MM.1S (cell line): ENCODE results near the gene IER3IP1.
A peak's percentile ranks its signal among the peaks of the same experiment; 100 is the strongest.
"Not testable (repeated sequence)": the region's sequence is repeated elsewhere in the genome, so short reads cannot be mapped to it uniquely, and the experiment has no call there.

Experiments
- DNase-seq: peaks from one replicate; pipeline ENCODE4 v3.0.0-alpha.2; 2015
- H2AFZ ChIP-seq: fragments of 300-600 bp; sonication (generic); 2 replicates; pipeline ENCODE4 v1.6.0; 2016; ENCODE audit warnings: antibody characterized with exemption, low read length
- H3F3A ChIP-seq: fragments of 300-600 bp; sonication (generic); 2 replicates; pipeline ENCODE4 v1.6.1; 2016; ENCODE audit warnings: mild to moderate bottlenecking, antibody characterized with exemption, low read length, moderate library complexity, mixed read lengths; ENCODE audit not compliant: insufficient read depth
- H3K27ac ChIP-seq: fragments of 300-600 bp; sonication (generic); 2 replicates; pipeline ENCODE4 v1.5.1; 2016; ENCODE audit warnings: mild to moderate bottlenecking, low read length
- H3K27me3 ChIP-seq: fragments of 300-600 bp; sonication (generic); replicated peaks from 2 replicates; pipeline ENCODE4 v1.6.0; 2016; ENCODE audit warnings: low read length; ENCODE audit not compliant: insufficient read depth
- H3K36me3 ChIP-seq: fragments of 300-600 bp; sonication (generic); replicated peaks from 2 replicates; pipeline ENCODE4 v1.6.1; 2016; ENCODE audit warnings: mild to moderate bottlenecking, low read length, mixed read lengths; ENCODE audit not compliant: insufficient read depth
- H3K4me1 ChIP-seq: fragments of 300-600 bp; sonication (generic); 2 replicates; pipeline ENCODE4 v1.6.1; 2016; ENCODE audit warnings: low read length, mixed read lengths
- H3K4me2 ChIP-seq: fragments of 300-600 bp; sonication (generic); 2 replicates; pipeline ENCODE4 v1.6.0; 2016; ENCODE audit warnings: low read depth, low read length
- H3K4me3 ChIP-seq: fragments of 300-600 bp; sonication (generic); 2 replicates; pipeline ENCODE4 v1.5.1; 2016; ENCODE audit warnings: low read length, mixed read lengths
- H3K79me2 ChIP-seq: fragments of 300-600 bp; sonication (generic); 2 replicates; pipeline ENCODE4 v1.6.1; 2016; ENCODE audit warnings: mixed run types, low read length, mixed read lengths
- H3K9ac ChIP-seq: fragments of 300-600 bp; sonication (generic); 2 replicates; pipeline ENCODE4 v1.6.1; 2016; ENCODE audit warnings: low read length, mixed read lengths
- H3K9me2 ChIP-seq: fragments of 300-600 bp; sonication (generic); replicated peaks from 2 replicates; pipeline ENCODE4 v1.6.1; 2016; ENCODE audit warnings: mild to moderate bottlenecking, low read length, mixed read lengths; ENCODE audit not compliant: insufficient read depth
- H3K9me3 ChIP-seq: fragments of 300-600 bp; sonication (generic); replicated peaks from 2 replicates; pipeline ENCODE4 v1.6.1; 2016; ENCODE audit warnings: mild to moderate bottlenecking, low read length, mixed read lengths; ENCODE audit not compliant: insufficient read depth
- H4K20me1 ChIP-seq: fragments of 300-600 bp; sonication (generic); 2 replicates; pipeline ENCODE4 v1.6.1; 2016; ENCODE audit warnings: mild to moderate bottlenecking, low read length, moderate library complexity, mixed read lengths; ENCODE audit not compliant: insufficient read depth
- EZH2 ChIP-seq: fragments of 300-600 bp; sonication (generic); optimal IDR thresholded peaks from 2 replicates; pipeline ENCODE3; 2017; ENCODE audit warnings: low read depth, mild to moderate bottlenecking, antibody characterized with exemption, low read length, mixed read lengths
- EZH2phosphoT487 ChIP-seq: fragments of 300-600 bp; sonication (generic); IDR thresholded peaks from 2 replicates; pipeline ENCODE4 v1.6.1; 2018; ENCODE audit warnings: antibody characterized with exemption, low read length
- TF ChIP-seq, protein P1 (sequence below): fragments of 300-600 bp; sonication (generic); IDR thresholded peaks from 2 replicates; pipeline ENCODE4 v1.5.1; 2016; ENCODE audit warnings: antibody characterized with exemption, low read length, mixed read lengths

The IER3IP1 gene

DNA sequence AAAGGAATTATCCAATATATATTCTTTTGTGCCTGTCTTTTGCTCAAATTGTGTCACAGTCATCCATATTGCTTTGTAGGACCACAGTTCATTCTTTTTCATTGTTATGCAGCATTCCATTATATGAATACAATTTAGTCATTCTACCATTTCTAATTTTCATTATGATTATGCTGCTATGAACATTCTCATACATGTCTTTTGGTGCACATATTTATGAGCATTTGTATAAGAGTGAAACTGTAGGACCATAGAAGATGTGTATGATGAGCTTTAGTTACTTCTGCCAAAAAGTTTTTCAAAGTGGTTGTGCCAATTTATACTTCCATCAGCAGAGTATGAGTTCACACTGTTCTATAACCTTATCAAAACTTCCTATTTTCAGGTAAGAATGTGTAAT, 7.7 kb downstream of the IER3IP1 start:
- Histone ChIP-seq H4K20me1 (0 out of 2 replicates have a peak, but pooled peaks cover 9% of the 10 kb centered on the region), H3K27ac (no peak overlapping the region), H3K27me3 (no peaks in the 10 kb centered on the region), H3K4me1 (peaks cover 6% of the 10 kb centered on the region; the same call in 1 of the 2 replicates), H3K36me3 (no peaks in the 10 kb centered on the region), H3K9ac (no peak overlapping the region), H3K9me3 (no peaks in the 10 kb centered on the region), H3K4me3 (no peak overlapping the region), H3K9me2 (no peaks in the 10 kb centered on the region), H2AFZ (no peak overlapping the region), H3F3A (no peaks in the 10 kb centered on the region), H3K4me2 (no peak overlapping the region), H3K79me2 (peaks cover 98% of the 10 kb centered on the region)
- DNase-seq: no peak
- TF ChIP-seq, protein P1, sequence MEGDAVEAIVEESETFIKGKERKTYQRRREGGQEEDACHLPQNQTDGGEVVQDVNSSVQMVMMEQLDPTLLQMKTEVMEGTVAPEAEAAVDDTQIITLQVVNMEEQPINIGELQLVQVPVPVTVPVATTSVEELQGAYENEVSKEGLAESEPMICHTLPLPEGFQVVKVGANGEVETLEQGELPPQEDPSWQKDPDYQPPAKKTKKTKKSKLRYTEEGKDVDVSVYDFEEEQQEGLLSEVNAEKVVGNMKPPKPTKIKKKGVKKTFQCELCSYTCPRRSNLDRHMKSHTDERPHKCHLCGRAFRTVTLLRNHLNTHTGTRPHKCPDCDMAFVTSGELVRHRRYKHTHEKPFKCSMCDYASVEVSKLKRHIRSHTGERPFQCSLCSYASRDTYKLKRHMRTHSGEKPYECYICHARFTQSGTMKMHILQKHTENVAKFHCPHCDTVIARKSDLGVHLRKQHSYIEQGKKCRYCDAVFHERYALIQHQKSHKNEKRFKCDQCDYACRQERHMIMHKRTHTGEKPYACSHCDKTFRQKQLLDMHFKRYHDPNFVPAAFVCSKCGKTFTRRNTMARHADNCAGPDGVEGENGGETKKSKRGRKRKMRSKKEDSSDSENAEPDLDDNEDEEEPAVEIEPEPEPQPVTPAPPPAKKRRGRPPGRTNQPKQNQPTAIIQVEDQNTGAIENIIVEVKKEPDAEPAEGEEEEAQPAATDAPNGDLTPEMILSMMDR: no peak
- no peak for TF ChIP-seq EZH2phosphoT487

DNA sequence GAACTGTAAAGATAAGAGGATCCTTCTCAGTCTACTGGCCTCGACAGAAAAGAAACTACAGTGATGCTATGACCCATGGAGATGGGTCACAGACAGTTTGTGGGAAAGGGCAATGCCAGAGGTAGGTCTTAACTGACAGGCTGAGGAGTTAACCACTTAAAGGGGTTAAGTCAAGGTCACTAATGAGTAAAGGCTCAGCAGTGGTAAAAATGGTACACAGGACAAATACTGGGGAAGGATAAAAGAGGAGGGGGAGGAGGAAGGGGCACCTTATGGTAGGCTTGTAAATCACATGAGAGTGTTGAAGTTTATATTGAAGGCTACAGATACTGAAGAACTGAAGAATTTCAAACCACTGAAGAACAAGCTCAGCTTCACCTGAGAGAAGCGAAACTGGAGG, 9.9 kb downstream of the IER3IP1 start:
- no peak overlapping the region for H3K4me2 ChIP-seq
- H2AFZ ChIP-seq: no peak overlapping the region
- H3K4me3 ChIP-seq: no peak overlapping the region
- H4K20me1 ChIP-seq: peaks cover 9% of the 10 kb centered on the region; the same call in 1 of the 2 replicates
- H3K9ac ChIP-seq: no peak overlapping the region
- no peak for DNase-seq
- peaks cover 98% of the 10 kb centered on the region for H3K79me2 ChIP-seq
- H3K9me3 ChIP-seq: no peaks in the 10 kb centered on the region
- no peaks in the 10 kb centered on the region for H3K36me3 ChIP-seq
- no peaks in the 10 kb centered on the region for H3K27me3 ChIP-seq
- H3K27ac ChIP-seq: no peak overlapping the region
- H3K9me2 ChIP-seq: no peaks in the 10 kb centered on the region
- peaks cover 11% of the 10 kb centered on the region; the same call in 1 of the 2 replicates for H3K4me1 ChIP-seq
- TF ChIP-seq EZH2: no peak
- H3F3A ChIP-seq: no peaks in the 10 kb centered on the region

DNA sequence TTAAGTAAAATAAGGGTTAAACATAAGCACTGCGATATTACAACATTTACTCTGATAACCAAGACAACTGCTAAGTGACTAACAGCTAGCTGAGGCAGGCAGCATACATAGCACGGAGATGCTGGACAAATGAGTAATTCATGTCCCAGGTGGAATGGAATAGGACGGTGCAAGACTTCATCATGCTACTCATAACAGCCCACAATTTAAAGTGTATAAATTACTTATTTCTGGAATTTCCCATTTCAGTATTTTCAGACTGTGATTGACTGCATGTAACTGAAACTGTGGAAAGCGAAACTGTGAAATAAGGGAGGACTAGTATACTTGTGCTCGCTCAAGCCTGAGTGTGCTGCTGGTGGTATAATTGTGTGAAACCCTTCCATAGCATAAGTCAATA, 12.9 kb downstream of the IER3IP1 start:
- peaks cover 98% of the 10 kb centered on the region for H3K79me2 ChIP-seq
- H3K27ac ChIP-seq: no peak overlapping the region
- 0 out of 2 replicates have a peak overlapping the region, but pooled peaks have one; percentile 19 for H3K4me3 ChIP-seq
- H4K20me1 ChIP-seq: peaks cover 4% of the 10 kb centered on the region; the same call in 1 of the 2 replicates
- no peaks in the 10 kb centered on the region for H3K9me2 ChIP-seq
- peak overlapping the region; percentile 39 for H3K4me2 ChIP-seq
- peak; percentile 48 for DNase-seq
- no peaks in the 10 kb centered on the region for H3K27me3 ChIP-seq
- H3K4me1 ChIP-seq: peaks cover 11% of the 10 kb centered on the region; the same call in 1 of the 2 replicates
- H3K9me3 ChIP-seq: no peaks in the 10 kb centered on the region
- TF ChIP-seq, protein P1: no peak
- TF ChIP-seq EZH2phosphoT487: no peak
- TF ChIP-seq EZH2: no peak
- H3F3A ChIP-seq: no peaks in the 10 kb centered on the region
- H3K9ac ChIP-seq: no peak overlapping the region
- no peak overlapping the region for H2AFZ ChIP-seq
- H3K36me3 ChIP-seq: no peaks in the 10 kb centered on the region

DNA sequence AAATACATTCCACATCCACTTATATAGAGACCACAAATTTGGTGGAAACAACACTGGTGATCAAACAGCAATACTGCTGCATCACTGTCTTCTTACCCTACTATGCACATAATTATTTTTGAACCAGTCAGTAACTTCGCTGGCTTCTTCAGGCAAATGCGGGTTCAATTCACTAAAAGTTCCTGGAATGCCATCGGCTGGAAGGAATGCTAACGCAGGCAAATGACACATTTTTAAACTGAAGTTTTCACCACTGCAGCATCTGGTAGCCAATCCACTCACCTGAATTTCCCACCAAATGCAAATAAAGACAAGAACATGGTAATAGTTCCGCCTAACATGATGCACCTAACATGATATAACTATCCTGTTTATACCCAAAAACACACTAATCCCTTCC, 15.9 kb downstream of the IER3IP1 start:
- Histone ChIP-seq H3K9me2 (no peaks in the 10 kb centered on the region), H3K4me3 (no peak overlapping the region), H3K4me2 (no peak overlapping the region), H2AFZ (no peak overlapping the region), H3K4me1 (peaks cover 11% of the 10 kb centered on the region; the same call in 1 of the 2 replicates), H3K36me3 (0 out of 2 replicates have a peak, but pooled peaks cover 3% of the 10 kb centered on the region), H3K9ac (no peak overlapping the region), H3K27me3 (no peaks in the 10 kb centered on the region), H3F3A (no peaks in the 10 kb centered on the region), H3K9me3 (no peaks in the 10 kb centered on the region), H4K20me1 (peaks cover 4% of the 10 kb centered on the region; the same call in 1 of the 2 replicates), H3K79me2 (peaks cover 84% of the 10 kb centered on the region), H3K27ac (no peak overlapping the region)
- no peak for DNase-seq
- TF ChIP-seq EZH2phosphoT487 (no peak), EZH2 (no peak)
- TF ChIP-seq, protein P1: no peak

DNA sequence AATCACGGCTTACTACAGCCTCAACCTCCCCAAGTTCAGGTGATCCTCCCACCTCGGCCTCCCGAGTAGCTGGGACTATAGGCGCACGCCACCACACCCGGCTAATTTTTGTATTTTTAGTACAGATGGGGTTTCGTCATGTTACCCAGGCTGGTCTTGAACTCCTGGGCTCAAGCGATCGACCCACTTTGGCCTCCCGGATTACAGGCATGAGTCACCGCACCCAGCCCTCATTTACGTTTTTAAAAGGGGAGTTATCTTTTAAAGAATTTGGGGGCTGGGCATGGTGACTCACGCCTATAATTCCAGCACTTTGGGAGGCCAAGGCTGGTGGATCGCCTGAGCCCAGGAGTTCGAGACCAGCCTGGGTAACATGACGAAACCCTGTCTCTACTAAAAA, 17.8 kb downstream of the IER3IP1 start:
- H3K79me2 ChIP-seq: peaks cover 65% of the 10 kb centered on the region
- H3F3A ChIP-seq, H3K27me3 ChIP-seq, H3K27ac ChIP-seq, H3K4me1 ChIP-seq, DNase-seq, H3K9ac ChIP-seq, H4K20me1 ChIP-seq, H3K9me2 ChIP-seq, H3K9me3 ChIP-seq, H3K4me3 ChIP-seq, H3K36me3 ChIP-seq, H2AFZ ChIP-seq, H3K4me2 ChIP-seq: not testable (repeated sequence)
